Epidermal melanocyte (primary cell): ENCODE data around the gene KRCC1.
"Not testable (repeated sequence)": the region's sequence is repeated elsewhere in the genome, so short reads cannot be mapped to it uniquely, and the experiment has no call there.

Experiments
- DNase-seq: peaks from one replicate; pipeline ENCODE4 v3.0.0; 2011; ENCODE audit warnings: low spot score; ENCODE audit not compliant: insufficient read length

Gene KRCC1

DNA sequence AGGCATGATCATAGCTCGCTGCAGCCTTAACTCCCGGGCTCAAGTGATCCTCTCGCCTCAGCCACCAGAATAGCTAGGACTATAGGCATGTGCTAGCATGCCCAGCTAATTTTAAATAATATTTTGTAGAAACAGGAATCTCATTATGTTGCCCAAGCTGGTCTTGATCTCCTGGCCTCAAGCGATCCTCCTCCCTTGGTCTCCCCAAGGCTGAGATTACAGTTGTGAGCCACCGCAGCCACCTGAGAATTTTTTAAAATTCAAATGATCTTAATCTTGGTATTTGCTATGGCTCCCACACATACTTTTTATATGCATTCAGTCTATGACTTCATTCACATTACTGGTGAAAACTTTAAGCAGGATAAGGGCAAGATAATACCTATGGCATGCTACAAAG, 13.1 kb downstream of the KRCC1 start:
- DNase-seq, result no peak

DNA sequence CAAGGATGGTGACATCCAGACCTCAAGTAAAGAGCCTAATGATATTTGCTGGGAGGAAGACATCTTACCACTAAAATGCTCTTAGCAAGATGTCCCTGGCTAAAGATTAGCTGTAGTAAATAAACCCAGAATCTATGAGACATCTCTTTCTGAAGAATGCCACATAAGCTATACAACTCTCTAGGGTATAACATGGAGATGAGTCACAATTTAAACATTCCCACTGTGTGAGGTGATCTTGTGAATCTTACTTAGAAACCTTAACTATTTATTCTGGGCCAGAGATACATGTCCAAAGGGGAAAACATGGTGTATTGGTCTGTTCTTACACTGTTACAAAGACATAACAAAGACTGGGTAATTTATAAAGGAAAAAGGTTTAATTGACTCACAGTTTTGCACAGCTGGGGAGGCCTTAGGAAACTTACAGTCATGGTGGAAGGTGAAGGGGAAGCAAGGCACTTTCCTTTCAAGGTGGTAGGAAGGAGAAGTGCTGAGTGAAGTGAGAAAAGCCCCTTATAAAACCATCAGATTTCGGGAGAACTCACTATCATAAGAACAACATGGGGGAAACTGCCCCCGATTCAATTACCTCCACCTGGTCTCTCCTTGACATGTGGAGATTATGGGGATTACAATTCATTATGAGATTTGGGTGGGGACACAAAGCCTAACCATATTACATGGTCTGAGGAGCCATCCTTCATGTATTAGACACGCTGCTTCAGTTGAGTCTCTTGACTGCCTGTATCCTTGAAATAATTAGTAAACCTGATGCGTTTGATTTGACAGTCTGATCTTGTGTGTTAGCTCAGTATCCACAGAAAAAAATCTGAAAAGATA, 17.1 kb downstream of the KRCC1 start:
- no peak for DNase-seq

DNA sequence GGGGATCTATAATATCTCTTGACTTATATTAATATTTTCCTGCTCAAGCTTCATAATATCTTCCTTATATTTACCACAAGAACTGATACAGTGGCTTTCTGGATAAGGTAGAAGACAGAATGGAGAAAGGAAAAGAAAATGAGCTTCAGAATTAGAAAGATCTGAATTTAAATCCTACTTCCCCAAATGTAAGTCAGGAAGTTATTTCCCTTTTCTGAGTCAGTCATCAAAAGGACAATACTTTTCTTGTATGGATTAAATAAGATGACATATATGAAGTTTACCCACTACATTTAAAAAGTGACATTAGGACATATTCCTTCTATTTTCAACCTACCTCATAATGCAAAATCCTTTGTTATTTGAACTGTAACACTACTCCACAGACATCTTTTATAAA, 19.0 kb downstream of the KRCC1 start:
- no peak for DNase-seq

DNA sequence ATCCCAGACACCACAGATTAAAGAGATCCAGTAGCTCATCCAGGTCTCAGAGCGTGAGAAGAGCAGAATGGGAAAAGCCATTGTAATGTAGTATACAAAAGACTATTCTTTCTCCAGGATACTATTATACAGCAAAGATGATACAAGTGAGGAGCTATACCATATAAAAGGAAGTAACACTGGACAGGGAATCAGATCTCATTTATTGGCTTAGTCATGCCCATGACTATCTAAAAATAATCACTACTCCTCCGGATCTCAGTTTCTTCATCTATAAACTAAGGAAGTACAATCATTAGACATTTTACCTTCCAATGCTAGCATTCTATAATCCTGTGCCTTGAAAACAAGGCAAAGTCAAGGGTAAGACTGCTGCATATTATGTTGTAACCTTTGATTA, 19.4 kb downstream of the KRCC1 start:
- DNase-seq, result no peak

DNA sequence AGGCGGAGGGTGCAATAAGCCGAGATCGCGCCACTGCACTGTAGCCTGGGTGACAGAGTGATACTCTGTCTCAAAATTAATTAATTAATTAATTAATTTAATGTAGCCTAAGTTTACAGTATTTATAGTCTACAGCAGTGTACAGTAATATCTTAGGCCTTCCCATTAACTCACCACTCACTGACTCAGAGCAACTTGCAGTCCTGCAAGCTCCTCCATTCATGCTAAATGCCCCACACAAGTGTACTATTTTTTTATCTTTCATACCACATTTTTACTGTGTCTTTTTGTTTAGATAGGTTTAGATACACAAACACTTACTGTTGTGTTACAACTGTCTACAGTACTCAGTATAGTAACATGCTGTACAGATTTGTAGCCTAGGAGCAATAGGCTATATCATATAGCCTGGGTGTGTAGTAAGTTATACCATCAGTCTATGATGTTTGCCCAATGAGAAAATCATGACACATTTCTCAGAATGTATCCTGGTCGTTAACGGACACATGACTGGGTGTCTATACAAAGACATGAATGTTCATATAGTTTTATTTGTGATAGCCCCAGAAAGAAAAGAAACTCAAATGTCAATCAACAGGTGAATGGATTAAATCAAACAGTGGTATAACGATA, 23.4 kb downstream of the KRCC1 start:
- no peak for DNase-seq

DNA sequence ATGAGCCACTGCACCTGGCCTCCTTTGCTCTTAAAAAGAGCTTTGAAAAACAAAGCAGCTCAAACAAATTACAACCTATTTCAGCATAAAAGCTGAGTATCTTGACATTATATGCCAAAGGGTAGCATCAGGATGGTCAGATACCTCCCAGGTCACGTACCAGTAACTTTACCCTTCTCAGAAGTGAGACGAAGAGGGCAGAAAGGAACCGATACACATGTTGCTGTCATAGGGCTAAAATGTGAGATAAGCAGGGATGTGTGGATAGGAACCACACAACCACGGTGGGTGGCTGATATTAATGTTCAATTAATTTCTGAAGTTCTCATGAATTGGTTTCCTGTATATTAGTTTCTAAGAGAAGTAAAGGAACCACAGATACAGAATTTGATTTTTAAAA, 26.7 kb downstream of the KRCC1 start:
- DNase-seq, result no peak

DNA sequence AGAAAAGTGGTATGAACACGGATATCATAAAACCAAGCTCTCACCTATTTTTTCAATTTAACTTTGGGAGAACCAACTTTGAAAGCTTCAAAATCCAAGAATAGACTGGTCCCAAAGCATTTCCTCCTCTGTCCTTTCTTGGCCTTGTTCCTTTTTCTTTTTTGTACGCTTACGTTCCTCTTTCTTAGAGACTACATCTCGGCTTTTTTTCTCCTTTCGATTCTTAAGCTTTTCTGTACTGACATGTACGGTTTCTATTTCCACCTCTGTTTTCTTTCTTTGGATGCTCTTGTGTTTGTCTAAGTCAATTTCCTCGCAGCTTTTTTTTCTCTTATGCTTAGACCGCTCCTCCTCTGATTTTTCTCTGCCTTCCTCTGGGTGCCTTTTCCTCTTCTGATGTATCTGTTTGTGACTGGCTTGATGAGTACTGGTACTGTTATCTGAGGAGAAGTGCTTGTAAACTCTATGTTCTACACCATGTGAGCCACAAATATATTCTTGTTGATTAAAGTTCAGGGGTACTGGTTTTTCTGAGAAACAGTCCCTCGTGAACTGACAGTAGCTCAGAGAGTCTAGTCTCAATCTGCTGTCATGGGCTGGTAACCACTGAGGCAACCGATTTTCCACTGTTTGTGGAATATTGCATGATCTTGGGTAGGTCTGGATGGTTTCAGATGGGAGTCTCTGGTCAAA, 27.7 kb downstream of the KRCC1 start:
- DNase-seq, result no peak

DNA sequence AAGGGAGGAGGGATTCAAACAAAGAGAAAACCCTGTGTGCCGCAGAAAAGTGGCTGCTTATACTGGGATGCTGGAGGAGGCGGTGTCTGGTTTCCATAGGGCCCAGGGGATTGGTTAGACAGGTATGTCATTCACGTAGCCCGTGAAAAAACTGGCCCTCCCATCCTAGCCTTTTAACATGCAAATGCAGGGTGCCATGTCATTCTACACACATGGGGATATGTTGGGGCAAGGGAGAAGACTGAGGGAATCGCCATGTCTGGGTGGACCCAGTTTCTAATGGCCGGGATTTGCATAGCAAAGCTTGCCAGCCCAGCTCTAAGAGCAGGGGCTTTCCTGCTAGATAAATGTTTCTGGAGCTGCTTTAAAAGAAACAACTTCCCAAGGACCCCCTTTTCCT, 31.1 kb downstream of the KRCC1 start:
- no peak for DNase-seq

DNA sequence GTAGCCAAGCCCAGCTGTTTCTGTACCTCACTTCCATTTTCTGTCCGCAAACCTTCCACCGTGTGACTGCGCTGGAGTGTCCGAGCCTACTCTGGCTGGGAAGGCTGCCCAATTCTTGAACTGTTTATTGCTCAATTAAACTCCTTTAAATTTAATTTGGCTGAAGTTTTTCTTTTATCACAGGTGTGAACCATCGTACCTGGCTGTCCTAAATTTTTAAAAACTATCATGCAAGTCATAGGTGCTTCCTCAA, 33.0 kb downstream of the KRCC1 start:
- DNase-seq, result no peak

DNA sequence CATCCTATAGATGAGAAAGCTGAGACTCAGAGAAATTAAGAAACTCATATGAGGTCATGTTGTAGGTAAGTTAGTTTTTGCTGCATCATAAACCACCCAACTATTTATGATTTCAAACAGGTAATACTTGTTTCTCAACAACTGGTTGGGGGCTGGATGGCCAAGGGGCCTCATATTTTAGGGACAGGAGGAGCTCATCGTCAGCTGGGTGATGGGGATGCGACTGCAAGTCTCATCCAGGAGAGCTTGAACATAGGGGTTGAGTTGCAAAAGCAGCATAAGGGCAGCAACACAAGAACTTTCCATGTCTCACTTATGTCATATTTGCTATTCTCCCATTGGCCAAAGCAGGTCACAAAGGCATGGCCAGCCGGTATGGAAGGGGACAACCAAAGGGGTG, 35.6 kb downstream of the KRCC1 start:
- DNase-seq, result no peak

DNA sequence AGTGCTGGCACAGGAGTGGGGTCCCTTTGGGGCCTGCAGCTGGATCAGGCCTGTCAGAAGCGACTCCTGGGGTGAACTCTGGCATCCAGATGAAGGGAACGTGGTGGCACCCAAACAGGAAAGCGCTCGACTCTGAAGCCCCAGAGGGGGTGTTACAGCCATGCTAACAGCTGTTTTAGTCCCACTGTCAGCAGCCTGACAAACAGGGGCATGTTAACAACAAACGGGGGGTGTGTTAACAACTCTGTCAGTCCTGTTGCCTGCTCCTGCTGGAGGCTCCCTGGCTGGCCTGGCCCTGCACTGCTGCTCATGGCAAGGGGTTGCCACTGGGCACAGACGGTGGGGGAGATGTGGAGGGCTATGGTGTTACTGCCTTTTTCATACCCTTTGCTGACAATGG, 36.7 kb downstream of the KRCC1 start:
- no peak for DNase-seq

DNA sequence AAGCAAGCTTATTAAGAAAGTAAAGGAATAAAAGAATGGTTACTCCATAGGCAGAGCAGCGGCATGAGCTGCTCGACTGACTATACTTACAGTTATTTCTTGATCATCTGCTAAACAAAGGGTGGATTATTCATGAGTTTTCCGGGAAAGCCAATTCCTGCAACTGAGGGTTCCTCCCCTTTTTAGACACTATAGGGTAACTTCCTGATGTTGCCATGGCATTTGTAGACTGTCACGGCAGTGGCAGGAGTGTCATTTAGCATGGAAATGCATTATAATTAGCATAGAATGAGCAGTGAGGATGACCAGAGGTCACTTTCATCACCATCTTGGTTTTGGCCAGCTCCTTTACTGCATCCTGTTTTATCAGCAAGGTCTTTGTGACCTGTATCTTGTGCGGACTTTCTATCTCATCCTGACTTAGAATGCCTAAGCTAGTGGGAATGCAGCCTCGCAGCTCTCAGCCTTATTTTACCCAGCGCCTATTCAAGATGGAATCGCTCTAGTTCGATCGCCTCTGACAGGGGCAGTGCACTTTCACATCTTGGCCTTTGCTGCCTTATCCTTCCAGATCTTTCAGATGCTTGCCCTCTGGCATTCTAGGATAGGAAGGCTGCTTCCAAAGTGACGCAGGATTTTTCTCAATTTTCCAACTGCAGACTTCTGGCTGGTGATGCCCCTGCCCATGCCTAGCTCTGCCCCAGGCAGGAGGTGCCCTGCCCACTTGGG, 37.3 kb downstream of the KRCC1 start:
- DNase-seq, result not testable (repeated sequence)

DNA sequence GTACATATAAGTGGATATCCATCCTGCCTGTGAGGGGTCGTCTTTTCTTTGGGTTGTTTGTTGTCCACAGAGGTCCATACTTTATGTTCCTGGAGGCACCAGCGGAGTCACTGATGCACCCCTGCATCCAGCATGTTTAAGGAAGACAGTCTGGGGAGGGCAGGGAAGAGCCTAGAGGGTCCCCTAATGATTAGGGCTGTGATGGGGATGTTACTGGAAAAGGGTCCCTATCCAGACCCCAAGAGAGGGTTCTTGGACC, 37.9 kb downstream of the KRCC1 start:
- not testable (repeated sequence) for DNase-seq

DNA sequence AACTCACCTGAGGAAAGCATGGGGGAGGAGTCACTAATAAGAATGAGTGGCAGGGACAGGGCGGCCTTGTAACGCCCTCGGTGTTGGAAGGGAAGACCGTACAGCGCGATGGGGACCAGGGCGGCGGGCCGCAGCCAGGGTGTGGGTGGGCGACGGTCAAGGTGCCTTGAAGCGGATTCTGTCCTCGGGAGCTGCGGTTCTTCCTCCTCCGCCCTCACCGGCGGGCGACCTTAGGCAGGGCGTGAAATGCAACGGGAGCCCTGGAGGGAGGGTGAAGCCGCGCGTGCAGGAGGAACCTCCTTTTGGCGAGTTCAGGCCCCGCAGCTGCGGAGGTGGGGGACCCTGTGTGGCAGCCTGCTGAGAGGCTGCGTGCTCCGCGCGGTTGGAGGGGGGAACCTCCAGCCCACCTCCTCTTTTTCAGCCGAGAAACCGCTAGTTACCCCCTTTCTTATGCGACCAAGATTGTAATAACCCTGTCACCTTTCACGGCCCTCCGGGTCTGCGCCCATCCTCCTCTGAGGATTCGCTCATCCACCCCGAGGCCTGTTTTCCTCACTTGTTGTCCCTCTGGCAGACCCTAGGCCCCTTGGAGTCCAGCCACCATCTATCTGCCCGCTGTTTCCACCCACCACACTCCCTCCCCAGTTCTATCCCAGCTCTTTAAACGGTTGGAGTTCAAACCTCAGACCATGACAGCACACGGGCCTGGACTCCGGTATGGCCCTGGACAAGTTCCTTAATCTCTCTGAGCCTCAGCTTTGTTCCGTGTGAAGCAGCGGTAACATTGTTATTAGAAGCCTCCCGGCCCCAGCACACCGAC, 38.4 kb downstream of the KRCC1 start:
- DNase-seq, result no peak

DNA sequence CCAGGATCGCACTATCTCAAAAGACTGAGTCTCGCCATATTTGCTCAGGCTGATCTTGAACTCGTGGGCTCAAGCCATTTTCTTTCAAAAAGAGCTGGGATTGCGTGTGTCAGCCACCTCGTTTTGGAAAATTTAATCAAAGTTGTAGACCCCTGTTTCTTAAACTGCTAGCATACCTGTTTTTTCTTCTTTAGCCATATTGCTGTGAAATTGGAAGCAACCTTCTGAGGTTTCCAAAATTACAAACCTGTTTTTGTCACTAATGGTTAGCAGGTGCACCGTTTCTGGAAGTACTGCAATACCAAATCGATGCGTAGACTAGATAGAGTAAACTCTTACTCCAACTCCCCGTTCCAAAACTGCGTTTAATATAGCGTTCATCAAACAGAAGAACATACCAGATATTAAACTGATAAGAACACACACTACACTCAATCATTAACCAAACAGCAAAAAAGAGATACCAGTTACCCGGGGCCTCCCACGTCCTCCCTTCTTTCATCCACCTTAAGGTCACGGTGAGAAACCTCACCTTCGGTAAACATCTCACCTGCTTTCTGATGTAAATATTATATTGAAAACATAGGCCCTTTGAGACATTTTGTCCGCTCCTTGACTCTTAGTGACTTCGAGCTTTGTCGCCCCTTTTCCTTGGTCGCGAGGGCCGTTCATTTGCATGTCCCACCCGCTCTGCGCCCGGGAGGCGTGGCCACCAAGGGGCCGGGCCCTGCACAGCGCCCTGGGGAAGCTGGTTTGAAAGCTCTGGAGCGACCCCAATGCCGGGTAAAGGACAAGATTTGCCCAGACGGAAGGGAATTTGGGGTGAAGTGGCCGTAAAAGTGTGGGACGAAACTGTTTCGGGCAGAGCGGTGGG, 39.3 kb downstream of the KRCC1 start, which contains the start of gene RNU2-63P:
TSS of gene RNU2-63P (minus strand) at position 462 of the 874 bp plus-strand sequence.
- DNase-seq, result peak; percentile 23

DNA sequence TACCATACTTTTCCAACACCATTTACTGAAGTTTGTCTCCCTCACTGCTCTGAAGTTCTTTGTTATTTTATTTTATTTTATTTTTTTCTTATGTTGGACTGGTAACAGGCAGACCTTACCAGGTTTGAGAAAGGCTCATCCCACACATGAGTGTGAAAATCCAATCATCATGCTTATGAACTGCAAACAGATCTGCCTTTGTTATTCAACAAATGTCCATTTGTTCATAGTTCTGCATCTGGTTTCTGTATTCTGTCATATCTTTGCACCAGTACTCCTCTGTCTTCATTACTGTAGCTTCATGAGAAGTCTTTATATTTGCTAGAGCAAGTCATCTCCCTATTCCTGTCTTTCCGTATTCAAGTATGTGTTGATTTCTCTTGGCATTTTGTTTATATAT, 44.6 kb downstream of the KRCC1 start:
- peak; percentile 67 for DNase-seq

DNA sequence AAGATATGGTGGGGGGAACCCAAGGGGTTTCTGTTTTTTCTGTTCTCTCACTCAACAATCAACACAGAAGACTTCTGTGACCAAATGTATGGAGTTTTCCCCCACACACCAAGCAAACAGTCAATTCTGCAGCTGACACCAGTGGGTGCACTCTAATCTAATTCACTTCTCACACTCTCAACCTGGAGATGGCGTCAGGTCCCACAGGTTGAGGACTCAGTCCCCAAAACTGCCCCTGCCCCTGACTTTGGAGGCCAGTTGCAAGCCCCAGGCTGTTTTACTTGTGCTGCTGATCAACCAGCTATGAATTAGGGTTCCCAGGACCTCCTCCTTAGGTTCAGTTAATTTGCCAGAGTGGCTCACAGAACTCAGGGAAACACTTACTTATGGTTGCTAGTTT, 45.4 kb downstream of the KRCC1 start:
- no peak for DNase-seq

DNA sequence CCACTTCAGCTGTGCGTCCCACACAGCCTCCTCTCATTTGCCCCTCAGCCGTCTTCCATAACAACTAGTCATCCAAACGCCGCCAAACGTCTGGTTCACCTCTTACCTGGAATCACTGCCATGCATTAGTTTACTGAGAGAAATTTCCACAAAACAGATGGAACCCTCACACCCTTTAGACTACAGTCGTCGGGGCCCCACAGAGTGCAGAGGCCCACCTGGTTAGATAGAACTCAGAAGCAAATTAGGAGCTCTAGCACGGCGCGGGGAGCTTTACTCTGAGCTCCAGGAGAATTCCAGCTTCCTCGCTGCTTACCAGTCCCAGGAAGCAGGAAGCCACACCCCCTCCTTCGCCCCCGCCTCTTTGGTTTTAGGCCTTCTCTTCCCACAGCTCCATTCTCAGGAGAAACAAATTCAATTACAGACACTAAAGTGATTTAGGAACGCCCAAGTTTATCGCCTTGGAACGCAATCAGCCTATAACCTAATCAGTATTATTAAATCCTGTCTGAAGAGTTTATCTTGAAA, 48.6 kb downstream of the KRCC1 start:
- no peak for DNase-seq

DNA sequence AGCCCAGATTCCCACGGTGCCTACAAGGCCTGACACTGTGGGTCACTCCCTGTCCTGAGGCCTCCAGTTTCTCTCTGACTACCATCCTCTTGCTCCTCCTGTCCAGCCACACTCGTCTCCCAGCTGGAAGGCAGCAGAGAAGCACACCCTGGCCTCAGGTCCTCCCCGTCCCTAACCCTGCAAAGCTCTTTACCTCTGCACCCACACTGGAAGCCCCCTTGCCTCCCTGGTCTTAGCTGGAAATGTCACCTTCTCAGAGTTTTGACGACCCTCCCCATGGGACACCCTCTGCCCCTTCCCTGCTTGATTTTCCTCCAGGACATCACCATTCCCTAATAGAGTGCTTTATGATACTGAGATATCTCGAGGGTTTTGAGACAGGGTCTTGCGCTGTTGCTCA, 49.8 kb downstream of the KRCC1 start:
- DNase-seq, result no peak

DNA sequence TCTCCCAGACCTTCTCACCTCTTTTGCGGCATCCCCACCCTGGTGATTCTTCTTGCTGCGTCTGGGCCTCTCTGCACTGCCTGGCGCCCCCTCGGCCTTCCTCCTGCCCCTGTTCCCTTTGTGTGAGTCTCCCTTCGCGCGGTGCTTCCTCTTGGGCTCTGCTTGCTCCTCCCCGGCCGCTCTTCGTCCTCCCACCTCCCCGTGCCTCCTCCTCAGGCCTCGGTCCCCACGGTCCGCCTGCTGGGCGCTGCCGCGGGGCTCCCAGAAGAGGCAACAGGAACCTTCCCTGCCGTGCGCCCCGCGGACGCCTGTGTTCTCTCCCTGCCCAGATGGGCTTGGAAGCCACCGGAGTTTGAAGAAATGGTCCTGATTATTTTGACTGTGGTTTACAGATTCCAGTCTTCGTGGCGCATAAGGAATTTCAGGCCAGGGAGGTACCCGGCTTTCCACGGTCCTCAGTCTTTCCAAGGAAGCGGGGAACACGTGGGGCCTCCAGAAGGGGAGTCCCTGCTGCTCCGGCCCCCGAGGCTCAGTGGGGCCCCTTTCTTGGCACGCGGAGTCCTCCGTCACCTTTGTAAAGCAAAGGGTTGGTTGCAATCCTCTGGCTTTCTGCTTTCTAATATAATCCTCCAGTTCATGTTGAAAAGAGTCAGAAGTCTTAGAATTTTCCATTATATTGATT, 52.4 kb downstream of the KRCC1 start:
- no peak for DNase-seq
